ENCODE measurements around the gene IL15RA.
"Not testable (repeated sequence)": the region's sequence is repeated elsewhere in the genome, so short reads cannot be mapped to it uniquely, and the experiment has no call there.

Gene IL15RA

GRCh38 chr10:5970066-5970465, 7.3 kb downstream of the IL15RA start:
- no peak for DNase-seq (ENCODE audit: low read depth)

DNA sequence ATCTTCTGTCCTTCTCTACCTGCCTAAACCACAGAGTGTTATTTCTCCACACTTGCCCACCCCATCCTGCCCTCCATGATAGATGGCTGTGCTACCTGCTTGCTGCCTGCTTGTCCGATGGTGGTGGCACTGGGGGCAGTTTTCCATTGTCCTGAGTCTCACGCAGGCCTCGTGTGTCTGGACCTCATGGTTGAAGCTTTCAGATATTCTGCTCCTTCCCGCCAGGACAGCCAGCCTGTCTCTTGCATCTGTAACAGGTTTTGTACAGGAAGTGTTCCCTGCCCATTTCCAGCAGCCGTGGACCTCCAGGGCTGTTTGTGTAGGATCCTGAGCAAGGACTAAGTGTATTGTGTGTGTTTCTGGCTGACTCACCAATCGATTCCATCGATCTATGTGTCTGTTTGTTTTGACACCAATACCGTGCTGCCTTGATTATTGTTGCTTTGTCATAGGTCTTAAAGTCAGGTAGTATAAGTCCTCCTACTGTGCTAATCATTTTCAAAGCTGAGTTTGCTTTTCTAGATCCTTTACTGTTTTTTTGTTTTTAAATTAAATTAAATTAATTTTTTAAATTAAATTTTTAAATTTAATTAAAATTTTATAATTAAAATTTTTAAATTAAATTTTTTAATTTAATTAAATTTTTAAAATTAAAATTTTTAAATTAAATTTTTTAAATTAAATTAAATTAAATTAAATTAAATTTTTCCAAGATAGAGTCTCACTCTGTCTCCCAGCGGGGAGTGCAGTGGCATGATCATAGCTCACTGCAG, 8.5 kb downstream of the IL15RA start:
- no peak for DNase-seq (ENCODE audit: low read depth)

DNA sequence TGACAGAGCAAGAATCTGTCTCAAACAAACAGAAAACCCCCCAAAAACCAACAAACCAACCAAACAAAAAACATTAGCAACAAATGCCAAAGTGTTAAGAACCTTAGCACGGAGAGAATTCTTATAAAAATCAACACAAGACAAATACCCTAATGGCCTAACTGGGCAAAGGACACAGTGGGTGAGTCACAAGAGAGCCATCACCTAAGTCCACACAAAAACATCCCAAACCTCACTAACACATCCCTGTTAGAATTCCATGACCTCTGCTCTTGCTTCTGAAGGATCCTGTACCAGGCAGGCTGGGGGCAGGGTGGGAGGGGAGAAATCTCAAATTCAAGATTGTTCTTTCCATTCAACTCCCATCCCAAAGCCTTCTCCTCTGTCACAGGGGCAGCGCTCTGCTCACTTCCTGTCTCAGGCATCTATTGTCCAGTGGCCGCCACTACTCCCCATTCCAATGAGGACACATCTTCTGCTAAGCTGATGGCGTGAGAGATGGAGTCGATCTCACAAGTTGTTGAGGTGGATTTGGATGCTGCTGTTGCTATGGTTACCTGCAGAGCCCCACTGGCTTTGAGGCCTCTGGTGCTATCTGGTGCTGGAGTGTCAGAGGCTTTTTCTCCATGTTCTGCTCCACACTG, 9.2 kb downstream of the IL15RA start:
- no peak for DNase-seq (ENCODE audit: low read depth)

DNA sequence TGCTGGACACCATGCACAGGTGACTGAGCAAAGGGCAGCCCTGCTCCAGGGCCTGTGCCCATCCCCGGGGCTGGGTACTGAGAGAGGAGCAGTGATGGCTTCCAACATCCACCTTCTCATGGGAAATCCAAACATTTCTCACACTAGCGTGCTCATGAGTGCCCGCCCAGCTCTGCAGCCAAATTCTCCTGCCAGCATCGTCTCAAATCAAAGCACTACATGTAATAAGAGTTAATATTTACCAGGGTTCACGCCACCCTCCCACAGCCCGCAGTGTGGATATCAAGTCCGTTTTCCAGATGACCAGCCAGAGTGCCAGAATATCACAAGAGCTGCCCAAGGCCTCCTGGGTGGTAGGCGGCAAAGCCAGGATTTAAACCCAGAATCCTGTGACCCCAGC, 12.1 kb downstream of the IL15RA start:
- DNase-seq (ENCODE audit: low read depth): no peak

- no peak for DNase-seq (ENCODE audit: low read depth)
Measured at GRCh38 chr10:5964736-5965135, 12.6 kb downstream of the IL15RA start.

- no peak for DNase-seq (ENCODE audit: low read depth)
Measured at GRCh38 chr10:5963591-5963990, 13.8 kb downstream of the IL15RA start.

GRCh38 chr10:5963071-5963470, 14.3 kb downstream of the IL15RA start:
- no peak for DNase-seq (ENCODE audit: low read depth)

- DNase-seq (ENCODE audit: low read depth): not testable (repeated sequence)
Measured at GRCh38 chr10:5962358-5962940, 14.9 kb downstream of the IL15RA start.

- DNase-seq (ENCODE audit: low read depth): no peak
Measured at GRCh38 chr10:5961405-5962100, 15.8 kb downstream of the IL15RA start.

- not testable (repeated sequence) for DNase-seq (ENCODE audit: low read depth)
Measured at GRCh38 chr10:5960973-5961275, 16.4 kb downstream of the IL15RA start.

DNA sequence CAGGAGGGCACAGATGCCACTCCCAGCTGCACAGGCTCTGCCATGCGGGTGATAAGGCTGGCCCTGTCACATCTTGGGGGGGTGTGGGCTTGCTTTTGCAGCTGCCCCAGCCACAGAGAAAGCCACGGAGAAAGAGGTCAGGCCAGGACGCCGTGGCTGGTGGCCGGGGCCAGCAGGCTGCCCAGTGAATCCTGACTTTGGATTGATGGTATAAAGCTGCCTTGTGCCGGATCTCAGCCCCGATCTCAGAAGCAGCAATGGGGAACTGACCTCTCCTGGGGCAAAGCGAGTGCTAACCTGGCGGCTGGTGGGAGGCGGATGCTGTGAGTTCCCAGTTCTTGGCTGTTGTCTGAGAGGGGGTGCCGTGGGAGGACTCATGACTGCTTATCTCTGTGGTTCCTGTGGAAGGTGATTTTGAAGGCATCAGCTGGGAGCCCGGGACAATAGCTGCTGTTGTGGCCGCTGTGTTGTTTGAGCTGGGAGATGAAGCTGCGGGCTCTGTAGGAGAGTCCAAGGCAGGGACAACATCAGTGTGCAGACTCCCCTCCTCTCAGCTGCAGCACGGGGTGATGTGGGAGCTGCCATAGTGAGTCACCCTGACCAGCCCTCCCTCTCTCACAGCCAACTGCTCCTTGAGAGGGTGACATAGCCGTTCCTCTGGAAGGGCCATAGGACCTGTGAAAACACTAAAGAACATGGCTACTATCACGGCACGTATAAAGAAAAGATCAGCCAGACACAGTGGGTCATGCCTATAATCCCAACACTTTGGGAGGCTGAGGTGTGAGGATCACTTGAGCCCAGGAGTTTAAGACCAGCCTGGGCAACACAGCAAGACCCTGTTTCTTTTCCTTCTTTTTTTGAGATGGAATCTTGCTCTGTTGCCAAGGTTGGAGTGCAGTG, 17.0 kb downstream of the IL15RA start:
- no peak for DNase-seq (ENCODE audit: low read depth)

DNA sequence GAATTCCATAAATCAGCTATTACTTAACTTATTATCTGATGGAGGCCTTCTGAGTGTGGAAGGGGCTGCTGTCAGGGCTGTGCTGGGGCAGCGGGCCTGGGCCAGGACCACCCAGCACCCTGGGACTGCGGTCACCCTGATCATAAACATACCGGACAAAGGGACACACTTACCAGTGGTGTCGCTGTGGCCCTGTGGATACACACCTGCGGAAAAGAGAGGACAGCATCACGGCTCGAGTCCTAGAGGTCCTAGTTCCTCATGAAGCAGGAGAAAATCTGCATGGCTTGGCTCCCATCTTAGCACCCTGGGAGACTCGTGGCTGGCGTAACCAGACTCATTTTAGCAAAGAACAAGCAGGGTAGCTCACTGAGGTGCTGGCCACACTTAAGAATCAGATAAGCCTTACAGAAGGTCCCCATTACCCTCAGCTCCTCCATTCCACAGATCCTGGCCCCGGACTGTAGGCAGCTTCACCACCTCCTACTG, 17.7 kb downstream of the IL15RA start:
- no peak for DNase-seq (ENCODE audit: low read depth)

DNA sequence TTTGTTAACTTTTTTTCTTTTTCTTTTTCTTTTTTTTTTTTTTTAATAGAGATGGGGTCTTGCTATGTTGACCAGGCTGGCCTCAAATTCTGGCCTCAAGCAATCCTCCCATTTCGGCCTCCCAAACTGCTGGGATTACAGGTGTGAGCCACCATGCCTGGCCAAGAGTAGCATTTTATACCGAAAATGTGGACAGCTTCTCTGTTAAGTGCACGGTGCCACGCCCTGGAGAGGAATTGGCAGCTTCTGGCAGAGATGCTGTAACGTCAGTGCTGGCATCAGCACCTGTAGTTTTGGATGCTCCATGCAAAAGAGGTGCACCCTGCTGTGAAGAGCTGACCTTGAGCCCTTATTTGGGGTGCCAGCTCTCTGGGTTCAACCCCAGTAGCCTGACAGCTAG, 18.2 kb downstream of the IL15RA start:
- no peak for DNase-seq (ENCODE audit: low read depth)

DNA sequence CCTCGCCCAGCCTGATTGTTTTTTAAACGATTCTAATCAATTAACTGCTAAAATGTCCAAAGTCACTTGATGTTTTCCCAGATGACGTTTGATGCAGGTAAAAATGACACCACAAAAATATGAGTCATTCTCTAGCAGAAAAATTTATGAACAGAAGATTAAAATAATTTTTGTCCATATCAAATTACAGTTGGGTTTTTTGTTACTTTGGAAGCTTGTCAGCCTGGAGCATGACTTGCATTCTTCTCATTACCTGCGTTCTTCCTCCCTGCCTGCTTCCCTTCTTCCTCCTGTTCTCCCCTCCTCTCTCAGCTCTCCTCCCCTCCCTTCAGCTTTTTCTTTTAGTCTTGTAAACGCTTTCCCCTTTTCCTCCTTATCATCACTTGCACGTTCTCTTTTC, 18.7 kb downstream of the IL15RA start:
- no peak for DNase-seq (ENCODE audit: low read depth)

- no peak for DNase-seq (ENCODE audit: low read depth)
Measured at GRCh38 chr10:5958077-5958476, 19.3 kb downstream of the IL15RA start.

DNA sequence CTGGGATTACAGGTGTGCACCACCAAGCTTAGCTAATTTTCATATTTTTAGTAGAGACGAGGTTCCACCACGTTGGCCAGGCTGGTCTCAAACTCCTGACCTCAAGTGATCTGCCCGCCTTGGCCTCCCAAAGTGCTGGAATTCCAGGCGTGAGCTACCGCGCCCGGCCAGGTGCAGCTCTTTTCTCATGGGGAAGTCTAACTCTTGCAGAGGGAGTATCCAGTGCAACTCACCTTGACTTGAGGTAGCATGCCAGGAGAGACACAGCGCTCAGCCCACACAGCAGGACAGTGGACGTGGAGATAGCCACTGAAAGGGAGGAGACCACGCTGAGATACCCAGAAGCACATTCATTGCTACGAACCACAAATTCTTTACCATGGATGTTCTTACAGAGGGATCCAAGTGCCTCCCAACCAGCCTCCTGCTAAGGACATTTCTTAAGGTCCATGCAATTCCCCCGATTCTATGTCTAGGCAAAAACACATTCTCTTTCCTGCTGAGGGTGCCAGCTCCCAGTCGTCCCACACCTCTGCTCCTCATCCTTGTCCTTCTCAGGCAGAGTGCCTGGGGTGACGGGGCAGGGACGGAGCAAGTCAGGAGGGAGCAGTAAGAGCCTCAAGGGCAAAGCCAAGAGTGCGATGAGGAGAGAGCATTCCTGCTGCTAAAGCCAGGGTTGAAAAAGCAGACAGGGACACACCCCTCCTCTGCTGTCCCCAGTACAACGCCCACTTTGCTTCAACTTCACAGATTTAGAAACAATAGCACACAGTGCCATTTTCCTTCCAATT, 21.0 kb downstream of the IL15RA start:
- no peak for DNase-seq (ENCODE audit: low read depth)

DNA sequence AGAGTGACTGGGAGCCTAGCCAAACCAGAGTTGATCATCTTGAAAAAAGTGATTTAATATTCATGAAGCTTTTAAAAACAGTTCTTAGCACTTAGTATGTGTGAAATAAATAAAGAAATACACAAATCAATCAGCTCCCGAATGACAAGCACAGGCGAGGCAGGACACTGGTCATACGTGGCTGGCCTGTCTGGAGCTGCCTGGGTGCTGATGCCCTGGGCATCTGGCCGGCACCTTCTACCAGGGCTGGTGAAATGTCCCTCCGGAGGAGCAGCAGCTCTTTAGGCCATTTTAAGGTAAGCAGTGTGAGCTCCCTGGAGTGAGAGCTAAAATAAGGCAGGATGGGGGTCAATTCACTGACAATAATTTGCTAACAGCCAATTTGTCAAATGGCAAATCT, 23.7 kb downstream of the IL15RA start:
- no peak for DNase-seq (ENCODE audit: low read depth)

DNA sequence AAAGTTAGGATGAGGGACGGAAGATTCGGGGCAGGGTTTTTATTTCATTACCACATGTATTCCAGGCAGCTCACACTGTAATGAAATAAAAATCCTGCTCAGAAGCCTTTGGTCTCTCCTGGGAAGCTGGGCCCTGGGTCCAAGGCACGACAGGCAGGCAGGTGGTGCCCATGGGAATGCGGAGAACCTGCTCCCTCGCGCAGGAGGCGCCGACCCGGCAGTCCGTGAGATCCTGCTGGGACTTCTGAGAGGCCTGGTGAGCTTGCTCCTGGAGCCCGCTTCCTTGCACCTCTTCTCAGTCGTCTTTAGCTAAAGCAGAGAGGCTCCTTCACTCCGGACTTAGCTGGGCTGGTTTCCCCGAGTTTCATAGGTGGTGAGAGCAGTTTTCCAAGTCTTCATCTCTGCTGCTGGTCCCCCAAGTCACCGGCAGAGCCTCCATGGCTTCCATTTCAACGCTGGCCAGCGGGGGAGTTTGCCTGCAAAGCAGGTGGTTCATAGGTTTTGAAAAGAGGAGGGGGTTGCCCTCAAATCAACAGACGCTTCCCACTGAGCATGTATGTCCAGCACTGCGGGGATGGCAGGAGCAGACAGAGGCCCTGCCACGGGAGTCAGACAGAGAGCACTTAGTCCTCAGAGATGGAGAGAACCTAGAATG, 24.5 kb downstream of the IL15RA start:
- DNase-seq (ENCODE audit: low read depth): no peak

- DNase-seq (ENCODE audit: low read depth): no peak
Measured at GRCh38 chr10:5951721-5952407, 25.5 kb downstream of the IL15RA start.

All from HS-27A (cell line).